Measurements from ENCODE around the gene DEGS2.

DNA sequence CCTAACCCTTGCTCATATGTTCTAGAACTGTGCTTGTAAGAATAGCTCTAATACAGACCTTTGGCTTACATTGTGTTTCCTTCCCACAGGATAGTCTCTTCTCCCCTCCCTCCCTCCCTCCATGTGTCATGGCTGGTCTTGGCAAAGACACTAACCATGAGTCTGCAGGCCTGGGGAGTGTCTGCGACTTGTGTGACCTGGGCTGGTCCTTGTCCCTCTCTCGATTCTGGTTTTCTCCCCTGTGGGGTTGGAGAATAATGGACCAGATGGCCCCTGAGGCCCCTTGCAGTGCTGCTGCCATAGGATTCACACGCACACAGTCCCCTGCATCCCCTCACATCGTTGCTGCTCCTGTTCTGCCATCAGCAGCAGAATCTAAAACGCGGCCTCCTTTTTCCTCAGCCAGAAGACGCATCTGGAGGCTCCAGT is 30.3 kb downstream of the DEGS2 start:
- TF ChIP-seq, protein P1, sequence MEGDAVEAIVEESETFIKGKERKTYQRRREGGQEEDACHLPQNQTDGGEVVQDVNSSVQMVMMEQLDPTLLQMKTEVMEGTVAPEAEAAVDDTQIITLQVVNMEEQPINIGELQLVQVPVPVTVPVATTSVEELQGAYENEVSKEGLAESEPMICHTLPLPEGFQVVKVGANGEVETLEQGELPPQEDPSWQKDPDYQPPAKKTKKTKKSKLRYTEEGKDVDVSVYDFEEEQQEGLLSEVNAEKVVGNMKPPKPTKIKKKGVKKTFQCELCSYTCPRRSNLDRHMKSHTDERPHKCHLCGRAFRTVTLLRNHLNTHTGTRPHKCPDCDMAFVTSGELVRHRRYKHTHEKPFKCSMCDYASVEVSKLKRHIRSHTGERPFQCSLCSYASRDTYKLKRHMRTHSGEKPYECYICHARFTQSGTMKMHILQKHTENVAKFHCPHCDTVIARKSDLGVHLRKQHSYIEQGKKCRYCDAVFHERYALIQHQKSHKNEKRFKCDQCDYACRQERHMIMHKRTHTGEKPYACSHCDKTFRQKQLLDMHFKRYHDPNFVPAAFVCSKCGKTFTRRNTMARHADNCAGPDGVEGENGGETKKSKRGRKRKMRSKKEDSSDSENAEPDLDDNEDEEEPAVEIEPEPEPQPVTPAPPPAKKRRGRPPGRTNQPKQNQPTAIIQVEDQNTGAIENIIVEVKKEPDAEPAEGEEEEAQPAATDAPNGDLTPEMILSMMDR (IDR thresholded peaks at IDR 0.05) = no peak
- TF ChIP-seq EP300 (IDR thresholded peaks at IDR 0.05) (no peak), POLR2A (IDR thresholded peaks at IDR 0.05) (no peak), POLR2AphosphoS5 (IDR thresholded peaks at IDR 0.05) (no peak)
